Activated CD4-positive, alpha-beta T cell treated with anti-CD3 and anti-CD28 coated beads, Interleukin-2, amount 10 ng/mL, durations not matched to agents 24 days and 14 days (primary cell): ENCODE measurements around the gene KLF13. TPM values are rescaled to one million over a fixed set of nuclear protein-coding genes. Genes with fewer than 3 reads are reported as not detected.
"Not testable (repeated sequence)": the region's sequence is repeated elsewhere in the genome, so short reads cannot be mapped to it uniquely, and the experiment has no call there.

Source experiments
- DNase-seq: peaks from one replicate; pipeline ENCODE4 v3.0.0; 2022
- H3K27ac Mint-ChIP-seq: one replicate; pipeline ENCODE4 v1.8.0; 2022; ENCODE audit warnings: mild to moderate bottlenecking, mixed read lengths
- H3K27me3 Mint-ChIP-seq: one replicate; pipeline ENCODE4 v1.8.0; 2022; ENCODE audit warnings: mixed read lengths
- H3K36me3 Mint-ChIP-seq: one replicate; pipeline ENCODE4 v1.8.0; 2022; ENCODE audit warnings: low read depth, mild to moderate bottlenecking, mixed read lengths
- H3K4me1 Mint-ChIP-seq: one replicate; pipeline ENCODE4 v1.8.0; 2021; ENCODE audit warnings: mixed read lengths
- H3K4me3 Mint-ChIP-seq: one replicate; pipeline ENCODE4 v1.8.0; 2022; ENCODE audit warnings: mild to moderate bottlenecking, moderate library complexity, mixed read lengths
- H3K9me3 Mint-ChIP-seq: one replicate; pipeline ENCODE4 v1.8.0; 2021; ENCODE audit warnings: mixed read lengths
- intact Hi-C: fragments of 100-400 bp; cut with micrococcal nuclease; formaldehyde crosslinking; loops from one replicate; pipeline ENCODE4 v1.15.1; 2023
- total RNA-seq: library from RNA; stranded (reverse); gene quantifications from 2 replicates; pipeline ENCODE4 v1.2.3, GENCODE V29; 2022

KLF13 gene
- total RNA-seq, 1 donor from 2014 or later = 135 TPM

DNA sequence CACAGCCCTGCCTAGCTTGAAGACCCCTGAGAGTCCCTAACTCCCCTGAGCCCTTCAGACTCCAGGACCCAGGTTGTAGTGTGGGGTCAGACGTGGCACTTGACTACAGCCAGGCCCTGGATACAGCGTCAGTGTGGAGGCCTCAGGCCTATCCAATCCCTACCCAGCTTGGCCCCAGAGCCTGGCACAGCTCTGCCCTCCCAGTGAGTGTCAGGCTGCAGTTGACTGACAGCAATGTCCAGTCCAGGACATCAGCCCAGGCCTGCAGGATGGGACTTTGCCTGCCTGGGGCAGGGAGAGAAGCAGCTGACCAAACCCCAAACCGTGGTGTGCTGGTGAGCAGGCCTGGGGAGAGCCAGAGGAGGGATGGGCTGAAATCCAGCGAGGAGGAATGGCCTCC lies 27.3 kb downstream of the KLF13 start:
- H3K9me3 Mint-ChIP-seq = no peaks in the 10 kb centered on the region
- intact Hi-C loops = loop anchor here (1.0 kb wide), 1 partner anchor 7 kb away; no protein-coding TSS in a partner anchor
- H3K27ac Mint-ChIP-seq = peak overlapping the region; percentile 87
- H3K4me3 Mint-ChIP-seq = peak overlapping the region; percentile 86
- DNase-seq = peak; percentile 61
- H3K4me1 Mint-ChIP-seq = peaks cover 90% of the 10 kb centered on the region
- H3K36me3 Mint-ChIP-seq = peaks cover 50% of the 10 kb centered on the region
- H3K27me3 Mint-ChIP-seq = no peaks in the 10 kb centered on the region

DNA sequence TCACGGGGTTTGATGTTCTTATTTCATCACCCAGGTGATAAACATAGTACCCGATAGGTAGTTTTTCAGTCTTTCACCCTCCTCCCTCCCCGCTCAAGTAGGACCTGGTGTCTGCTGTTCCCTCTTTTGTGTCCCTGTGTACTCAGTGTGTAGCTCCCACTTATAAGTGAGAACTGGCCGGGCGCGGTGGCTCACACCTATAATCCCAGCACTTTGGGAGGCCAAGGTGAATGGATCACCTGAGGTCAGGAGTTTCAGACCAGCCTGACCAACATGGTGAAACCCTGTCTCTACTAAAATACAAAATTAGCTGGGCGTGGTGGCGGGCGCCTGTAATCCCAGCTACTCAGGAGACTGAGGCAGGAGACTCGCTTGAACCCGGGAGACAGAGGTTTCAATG lies 29.5 kb downstream of the KLF13 start:
- Mint-ChIP-seq H3K36me3 (peaks cover 44% of the 10 kb centered on the region), H3K4me3 (peak overlapping the region; percentile 81), H3K27ac (peak overlapping the region; percentile 92), H3K4me1 (peaks cover 81% of the 10 kb centered on the region)
- H3K27me3 Mint-ChIP-seq, H3K9me3 Mint-ChIP-seq: not testable (repeated sequence)
- intact Hi-C loops = loop anchor here (1.0 kb wide), 1 partner anchor 9 kb away; no protein-coding TSS in a partner anchor
- DNase-seq = peak; percentile 58

DNA sequence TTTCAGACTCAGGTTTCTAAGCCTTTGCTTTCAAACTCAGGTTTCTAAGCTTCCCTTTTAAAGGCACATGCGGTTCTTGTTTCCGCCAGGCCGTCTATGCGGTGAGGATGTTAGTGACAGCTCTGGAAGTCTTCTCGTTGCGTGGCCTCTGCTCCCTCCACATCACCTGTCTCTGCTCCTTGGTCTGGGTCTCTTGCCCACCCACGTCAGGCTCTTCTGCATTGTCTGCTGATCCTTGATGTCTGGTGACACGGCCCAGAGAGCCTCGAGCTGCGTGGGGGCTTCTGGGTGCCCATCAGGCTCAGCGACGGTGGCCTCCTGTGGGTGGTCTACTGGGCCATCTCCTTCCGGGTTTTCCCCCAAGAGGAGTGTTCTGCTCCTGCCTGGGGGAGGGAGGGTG lies 30.5 kb downstream of the KLF13 start:
- intact Hi-C loops = no loop called here
- peaks cover 81% of the 10 kb centered on the region for H3K4me1 Mint-ChIP-seq
- peak overlapping the region; percentile 92 for H3K27ac Mint-ChIP-seq
- H3K27me3 Mint-ChIP-seq = no peaks in the 10 kb centered on the region
- H3K9me3 Mint-ChIP-seq = no peaks in the 10 kb centered on the region
- H3K4me3 Mint-ChIP-seq = peak overlapping the region; percentile 81
- H3K36me3 Mint-ChIP-seq = peaks cover 42% of the 10 kb centered on the region
- peak; percentile 82 for DNase-seq

- Mint-ChIP-seq H3K4me3 (peak overlapping the region; percentile 81), H3K9me3 (no peaks in the 10 kb centered on the region), H3K27me3 (no peaks in the 10 kb centered on the region), H3K36me3 (peaks cover 41% of the 10 kb centered on the region), H3K27ac (peak overlapping the region; percentile 98), H3K4me1 (peaks cover 81% of the 10 kb centered on the region)
- intact Hi-C loops = no loop called here
- no peak for DNase-seq
Observed at GRCh38 chr15:31358163-31358562, 31.5 kb downstream of the KLF13 start.

- Mint-ChIP-seq H3K4me1 (peaks cover 84% of the 10 kb centered on the region), H3K27ac (peak overlapping the region; percentile 98), H3K4me3 (peak overlapping the region; percentile 78), H3K9me3 (no peaks in the 10 kb centered on the region), H3K36me3 (peaks cover 44% of the 10 kb centered on the region), H3K27me3 (no peaks in the 10 kb centered on the region)
- intact Hi-C loops = no loop called here
- no peak for DNase-seq
Observed at GRCh38 chr15:31358957-31359701, 32.5 kb downstream of the KLF13 start.

GRCh38 chr15:31359702-31360111 lies 33.1 kb downstream of the KLF13 start:
- H3K4me3 Mint-ChIP-seq = peak overlapping the region; percentile 78

GRCh38 chr15:31360158-31360561 lies 33.5 kb downstream of the KLF13 start:
- H3K27me3 Mint-ChIP-seq = no peaks in the 10 kb centered on the region
- peak; percentile 68 for DNase-seq
- H3K4me1 Mint-ChIP-seq = peaks cover 84% of the 10 kb centered on the region
- H3K9me3 Mint-ChIP-seq = no peaks in the 10 kb centered on the region
- peak overlapping the region; percentile 98 for H3K27ac Mint-ChIP-seq
- peaks cover 39% of the 10 kb centered on the region for H3K36me3 Mint-ChIP-seq
- peak overlapping the region; percentile 78 for H3K4me3 Mint-ChIP-seq
- intact Hi-C loops = loop anchor here (2.0 to 10.0 kb wide), 2 partner anchors 13 to 95 kb away; no protein-coding TSS in a partner anchor

More at GRCh38 chr15:31359702-31360111, 33.1 kb downstream of the KLF13 start:
- Mint-ChIP-seq H3K4me1 (peaks cover 85% of the 10 kb centered on the region), H3K9me3 (no peaks in the 10 kb centered on the region), H3K27ac (peak overlapping the region; percentile 98), H3K27me3 (no peaks in the 10 kb centered on the region), H3K36me3 (peaks cover 43% of the 10 kb centered on the region)
- peak; percentile 70 for DNase-seq
- intact Hi-C loops = loop anchor here (2.0 to 10.0 kb wide), 2 partner anchors 13 to 95 kb away; no protein-coding TSS in a partner anchor

GRCh38 chr15:31360843-31361763 lies 34.5 kb downstream of the KLF13 start:
- intact Hi-C loops = loop anchor here (1.0 to 10.0 kb wide), 5 partner anchors 8 to 96 kb away; no protein-coding TSS in a partner anchor
- H3K36me3 Mint-ChIP-seq = peaks cover 29% of the 10 kb centered on the region

GRCh38 chr15:31361764-31362515 lies 35.3 kb downstream of the KLF13 start:
- intact Hi-C loops = loop anchor here (1.0 to 10.0 kb wide), 5 partner anchors 9 to 97 kb away; no protein-coding TSS in a partner anchor
- peak overlapping the region; percentile 98 for H3K27ac Mint-ChIP-seq

More at GRCh38 chr15:31360843-31361763, 34.5 kb downstream of the KLF13 start:
- peak overlapping the region; percentile 78 for H3K4me3 Mint-ChIP-seq
- peak; percentile 95 for DNase-seq
- H3K27me3 Mint-ChIP-seq = no peaks in the 10 kb centered on the region
- H3K4me1 Mint-ChIP-seq = peaks cover 85% of the 10 kb centered on the region
- no peaks in the 10 kb centered on the region for H3K9me3 Mint-ChIP-seq
- peak overlapping the region; percentile 98 for H3K27ac Mint-ChIP-seq

DNA sequence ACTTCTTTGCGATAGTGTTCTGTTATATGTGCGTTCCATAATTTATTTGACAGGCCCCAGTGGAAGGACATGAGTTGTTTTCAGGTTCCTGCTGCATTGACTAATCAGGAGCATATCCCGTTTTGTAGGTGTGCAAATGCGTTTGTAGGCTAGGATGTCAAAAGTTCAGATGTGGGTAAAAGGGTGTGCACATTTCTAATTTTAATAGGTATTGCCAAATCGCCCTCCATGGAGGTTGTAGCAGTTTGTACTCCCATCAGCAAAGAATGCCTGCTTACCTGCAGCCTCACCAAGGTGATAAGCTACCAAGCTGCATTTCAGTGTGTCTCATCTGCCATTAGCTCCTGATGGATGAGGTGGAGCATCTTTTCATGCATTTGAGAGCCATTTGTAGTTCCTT lies 36.3 kb downstream of the KLF13 start:
- intact Hi-C loops = loop anchor here (10.0 kb wide), 1 partner anchor 98 kb away; no protein-coding TSS in a partner anchor
- no peak for DNase-seq
- H3K4me3 Mint-ChIP-seq = peak overlapping the region; percentile 78
- peaks cover 22% of the 10 kb centered on the region for H3K36me3 Mint-ChIP-seq
- H3K27ac Mint-ChIP-seq = peak overlapping the region; percentile 98
- H3K27me3 Mint-ChIP-seq = no peaks in the 10 kb centered on the region
- H3K4me1 Mint-ChIP-seq = peaks cover 89% of the 10 kb centered on the region
- H3K9me3 Mint-ChIP-seq = no peaks in the 10 kb centered on the region

More at GRCh38 chr15:31361764-31362515, 35.3 kb downstream of the KLF13 start:
- Mint-ChIP-seq H3K27me3 (no peaks in the 10 kb centered on the region), H3K36me3 (peaks cover 25% of the 10 kb centered on the region), H3K4me3 (peak overlapping the region; percentile 78), H3K9me3 (no peaks in the 10 kb centered on the region), H3K4me1 (peaks cover 86% of the 10 kb centered on the region)
- peak; percentile 68 for DNase-seq

- intact Hi-C loops = loop anchor here (1.0 to 10.0 kb wide), 2 partner anchors 18 to 100 kb away; no protein-coding TSS in a partner anchor
- H3K27me3 Mint-ChIP-seq = no peaks in the 10 kb centered on the region
- H3K4me1 Mint-ChIP-seq = peaks cover 89% of the 10 kb centered on the region
- peak overlapping the region; percentile 98 for H3K27ac Mint-ChIP-seq
- peaks cover under 1% of the 10 kb centered on the region for H3K9me3 Mint-ChIP-seq
- DNase-seq = peak; percentile 78
- H3K4me3 Mint-ChIP-seq = peak overlapping the region; percentile 78
- H3K36me3 Mint-ChIP-seq = peaks cover 21% of the 10 kb centered on the region
Observed at GRCh38 chr15:31364301-31365031, 37.8 kb downstream of the KLF13 start.

DNA sequence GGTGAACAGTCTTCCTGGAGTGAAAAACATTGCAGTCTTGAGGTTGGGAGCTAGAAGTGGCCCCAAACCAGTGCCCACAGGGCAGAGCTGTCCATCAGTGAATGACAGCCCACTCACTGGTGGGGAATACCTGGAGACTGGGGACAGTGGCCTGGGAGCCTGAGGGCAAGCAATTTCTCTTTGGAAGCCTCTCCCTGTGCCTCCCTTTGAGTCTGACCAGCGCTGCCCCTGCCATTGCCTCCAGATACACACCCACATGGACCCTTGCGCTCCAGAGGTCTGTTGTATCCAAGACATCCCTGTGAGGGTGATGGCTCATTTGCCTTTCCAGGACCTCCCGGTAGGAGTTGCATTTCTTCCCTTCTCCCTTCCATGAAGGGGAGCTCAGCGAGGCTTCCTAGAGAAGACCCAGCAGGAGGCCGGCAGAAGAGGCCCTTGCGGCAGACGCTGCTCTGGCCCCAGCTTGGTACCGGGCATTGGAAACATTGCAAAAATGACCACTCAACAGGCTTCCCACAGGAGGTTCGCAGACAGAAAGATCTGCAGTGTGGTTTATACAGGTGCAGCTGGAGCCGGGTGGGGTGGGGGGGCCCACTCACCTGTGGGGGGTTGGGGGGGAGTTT lies 38.5 kb downstream of the KLF13 start:
- no peaks in the 10 kb centered on the region for H3K27me3 Mint-ChIP-seq
- peaks cover 25% of the 10 kb centered on the region for H3K36me3 Mint-ChIP-seq
- H3K4me1 Mint-ChIP-seq = peaks cover 90% of the 10 kb centered on the region
- H3K9me3 Mint-ChIP-seq = peaks cover 3% of the 10 kb centered on the region
- intact Hi-C loops = loop anchor here (1.0 to 10.0 kb wide), 2 partner anchors 19 to 100 kb away; no protein-coding TSS in a partner anchor
- peak overlapping the region; percentile 83 for H3K4me3 Mint-ChIP-seq
- peak overlapping the region; percentile 98 for H3K27ac Mint-ChIP-seq
- no peak for DNase-seq
